Natural killer cell (primary cell): Measurements from ENCODE around the gene CUEDC1. TPM values are rescaled to one million over a fixed set of nuclear protein-coding genes. Genes with fewer than 3 reads are reported as not detected.
"Not testable (repeated sequence)": the region's sequence is repeated elsewhere in the genome, so short reads cannot be mapped to it uniquely, and the experiment has no call there.

ENCODE experiments used
- ATAC-seq, 3 donors: fragments of 150-1000 bp in 2 of 3; fragments of 200-7000 bp in 1 of 3; cut with Tn5 transposase; 1 replicate in 1 of 3; 2 replicates in 2 of 3; pipeline ENCODE4 v1.10.0; 2021; ENCODE audit warnings: mild to moderate bottlenecking in 2 of 3, moderate library complexity in 2 of 3
- DNase-seq, 2 donors: peaks; one replicate each; pipeline versions ENCODE4 v3.0.0 to v3.0.0-alpha.2; 2013 to 2021; ENCODE audit warnings: mixed read lengths in 1 of 2
- H3K27ac ChIP-seq: one replicate; pipeline ENCODE4 v1.5.1; 2013; ENCODE audit warnings: mild to moderate bottlenecking, low read length
- H3K27me3 ChIP-seq: one replicate; pipeline ENCODE4 v1.6.1; 2013; ENCODE audit warnings: low read length; ENCODE audit not compliant: control insufficient read depth, insufficient read depth
- H3K36me3 ChIP-seq: one replicate; pipeline ENCODE4 v1.6.1; 2013; ENCODE audit warnings: low read length; ENCODE audit not compliant: control insufficient read depth, insufficient read depth
- H3K4me1 ChIP-seq: one replicate; pipeline ENCODE4 v1.6.1; 2013; ENCODE audit warnings: low read length; ENCODE audit not compliant: control insufficient read depth, insufficient read depth
- H3K4me3 ChIP-seq: one replicate; pipeline ENCODE4 v1.5.1; 2013; ENCODE audit warnings: low read length
- H3K9me3 ChIP-seq: one replicate; pipeline ENCODE4 v1.6.1; 2013; ENCODE audit warnings: low read length; ENCODE audit not compliant: control insufficient read depth, insufficient read depth
- H3K27ac Mint-ChIP-seq, 2 donors: one replicate each; pipeline ENCODE4 v1.8.0; 2022; ENCODE audit warnings: mild to moderate bottlenecking in 2 of 2, mixed read lengths in 2 of 2, moderate library complexity in 1 of 2
- H3K27me3 Mint-ChIP-seq, 2 donors: one replicate each; pipeline ENCODE4 v1.8.0; 2022; ENCODE audit warnings: low read depth in 2 of 2, mixed read lengths in 2 of 2
- H3K36me3 Mint-ChIP-seq: one replicate; pipeline ENCODE4 v1.8.0; 2022; ENCODE audit warnings: mixed read lengths
- H3K4me1 Mint-ChIP-seq, 2 donors: one replicate each; pipeline ENCODE4 v1.8.0; 2022; ENCODE audit warnings: mixed read lengths in 2 of 2
- H3K4me3 Mint-ChIP-seq: one replicate; pipeline ENCODE4 v1.8.0; 2022; ENCODE audit warnings: mild to moderate bottlenecking, moderate library complexity, mixed read lengths
- H3K9me3 Mint-ChIP-seq, 2 donors: one replicate each; pipeline ENCODE4 v1.8.0; 2022; ENCODE audit warnings: mixed read lengths in 2 of 2
- WGBS: methylation state at CpG from one replicate; pipeline ENCODE4 v1.1.7; 2013; ENCODE audit warnings: missing lambda C conversion rate; ENCODE audit not compliant: insufficient coverage; 5-methylcytosine and 5-hydroxymethylcytosine counted together
- intact Hi-C: fragments of 100-400 bp; cut with micrococcal nuclease; formaldehyde crosslinking; loops from one replicate; pipeline ENCODE4 v1.14.2; 2022
- total RNA-seq, 4 donors: library from RNA; stranded (reverse); fragments of 120-200 nt in 1 of 4; gene quantifications; one replicate each; pipeline versions ENCODE4 v1.2.3 to v1.2.4, GENCODE V29; 2013 to 2022
- TF ChIP-seq, protein P1 (sequence below): fragments of 200-600 bp; IDR thresholded peaks from one replicate; pipeline ENCODE4 v1.8.0; 2022; ENCODE audit warnings: antibody characterized with exemption

The CUEDC1 gene
- total RNA-seq, 3 donors from 2014 or later (not counting 1 experiment from before 2014, with no cell fraction given) = 1.5 to 3.7 (median 2.6) TPM

DNA sequence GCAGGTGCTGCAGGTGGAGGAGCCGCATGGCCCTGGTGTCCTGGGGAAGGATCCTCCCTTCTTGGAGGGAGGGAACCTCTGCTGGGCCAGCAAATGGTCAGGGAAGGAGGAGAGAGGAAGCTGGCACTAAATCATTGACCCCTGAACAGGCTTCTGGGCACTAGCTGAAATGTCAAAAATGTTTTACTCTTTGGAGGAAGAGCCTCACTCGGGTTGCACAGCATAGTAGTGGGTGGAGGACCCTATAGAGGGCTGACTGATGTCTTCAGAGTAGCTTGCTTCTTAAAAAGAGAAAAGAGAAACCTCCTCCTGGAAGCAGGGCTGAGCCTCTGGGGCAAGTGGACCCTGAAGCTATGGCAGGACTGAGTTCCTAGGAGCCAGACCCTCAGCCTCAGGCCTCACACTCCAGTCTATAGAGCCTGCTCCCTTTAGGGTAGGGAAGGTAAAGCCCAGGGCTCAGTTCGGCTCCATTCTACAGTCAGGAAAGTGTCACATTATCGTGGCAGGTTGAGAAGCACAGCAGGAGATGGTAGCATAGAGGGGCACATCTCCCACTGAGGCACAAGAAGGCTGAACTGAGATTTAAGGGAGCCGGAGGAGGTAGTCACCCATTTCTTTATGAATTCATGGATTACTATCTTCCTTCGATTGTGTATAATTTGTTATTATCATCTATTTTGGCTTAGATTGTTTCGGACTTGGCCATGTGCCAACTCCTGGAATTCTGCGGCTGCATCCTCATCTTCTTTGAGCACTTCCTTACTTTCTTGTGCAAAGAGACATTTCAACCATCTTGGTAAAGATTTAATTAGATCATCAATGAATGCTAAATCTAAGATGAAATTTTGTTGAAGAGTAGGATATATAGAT lies 7.3 kb upstream of the CUEDC1 start:
- WGBS = 94% methylated on average over 7 of the region's 8 CpGs
- Mint-ChIP-seq H3K4me1 (peaks cover 7 to 8% of the 10 kb centered on the region in 2 donors), H3K9me3 (no peaks in the 10 kb centered on the region), H3K4me3 (no peak overlapping the region), H3K27ac (no peak overlapping the region), H3K27me3 (peaks cover 25% of the 10 kb centered on the region in 2 donors), H3K36me3 (no peaks in the 10 kb centered on the region)
- no peak overlapping the region for H3K4me3 ChIP-seq
- ATAC-seq (no peak), DNase-seq (no peak)
- no peaks in the 10 kb centered on the region for H3K36me3 ChIP-seq
- TF ChIP-seq, protein P1, sequence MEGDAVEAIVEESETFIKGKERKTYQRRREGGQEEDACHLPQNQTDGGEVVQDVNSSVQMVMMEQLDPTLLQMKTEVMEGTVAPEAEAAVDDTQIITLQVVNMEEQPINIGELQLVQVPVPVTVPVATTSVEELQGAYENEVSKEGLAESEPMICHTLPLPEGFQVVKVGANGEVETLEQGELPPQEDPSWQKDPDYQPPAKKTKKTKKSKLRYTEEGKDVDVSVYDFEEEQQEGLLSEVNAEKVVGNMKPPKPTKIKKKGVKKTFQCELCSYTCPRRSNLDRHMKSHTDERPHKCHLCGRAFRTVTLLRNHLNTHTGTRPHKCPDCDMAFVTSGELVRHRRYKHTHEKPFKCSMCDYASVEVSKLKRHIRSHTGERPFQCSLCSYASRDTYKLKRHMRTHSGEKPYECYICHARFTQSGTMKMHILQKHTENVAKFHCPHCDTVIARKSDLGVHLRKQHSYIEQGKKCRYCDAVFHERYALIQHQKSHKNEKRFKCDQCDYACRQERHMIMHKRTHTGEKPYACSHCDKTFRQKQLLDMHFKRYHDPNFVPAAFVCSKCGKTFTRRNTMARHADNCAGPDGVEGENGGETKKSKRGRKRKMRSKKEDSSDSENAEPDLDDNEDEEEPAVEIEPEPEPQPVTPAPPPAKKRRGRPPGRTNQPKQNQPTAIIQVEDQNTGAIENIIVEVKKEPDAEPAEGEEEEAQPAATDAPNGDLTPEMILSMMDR = no peak
- H3K27me3 ChIP-seq = no peaks in the 10 kb centered on the region
- H3K27ac ChIP-seq = no peak overlapping the region
- H3K4me1 ChIP-seq = no peaks in the 10 kb centered on the region
- intact Hi-C loops = no loop called here
- no peaks in the 10 kb centered on the region for H3K9me3 ChIP-seq

DNA sequence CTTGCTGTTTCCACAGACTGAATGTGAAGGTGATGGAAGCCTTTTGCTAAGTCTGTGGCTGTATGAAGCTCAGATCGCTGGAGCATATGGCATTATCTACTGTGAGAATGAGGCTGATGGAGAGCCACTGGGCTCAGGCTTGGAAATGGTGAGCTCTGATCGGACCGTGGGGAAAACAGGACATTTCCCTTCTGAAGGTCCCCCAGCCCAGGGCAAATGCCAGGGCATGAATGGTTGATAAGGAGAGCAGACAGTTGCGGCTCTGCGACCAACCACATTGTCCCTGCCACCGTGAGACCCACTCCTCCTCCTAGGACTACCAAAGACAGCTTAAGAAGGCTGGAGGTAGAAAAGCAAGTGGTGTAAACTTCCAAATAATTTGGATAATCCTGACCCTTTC lies 4.7 kb upstream of the CUEDC1 start:
- peaks cover 5% of the 10 kb centered on the region for H3K27me3 ChIP-seq
- H3K36me3 Mint-ChIP-seq = no peaks in the 10 kb centered on the region
- H3K4me1 ChIP-seq = peaks cover 17% of the 10 kb centered on the region
- peaks cover 17 to 27% of the 10 kb centered on the region in 2 donors for H3K4me1 Mint-ChIP-seq
- no peak overlapping the region for H3K4me3 Mint-ChIP-seq
- 95% methylated on average over 3 of the region's 6 CpGs for WGBS
- no peak overlapping the region for H3K4me3 ChIP-seq
- no peak overlapping the region for H3K27ac ChIP-seq
- no peak overlapping the region for H3K27ac Mint-ChIP-seq
- H3K9me3 ChIP-seq = no peaks in the 10 kb centered on the region
- H3K36me3 ChIP-seq = no peaks in the 10 kb centered on the region
- ATAC-seq (no peak), DNase-seq (no peak)
- peaks cover 30 to 36% of the 10 kb centered on the region in 2 donors for H3K27me3 Mint-ChIP-seq
- intact Hi-C loops = no loop called here
- H3K9me3 Mint-ChIP-seq = no peaks in the 10 kb centered on the region
- TF ChIP-seq, protein P1 = no peak

DNA sequence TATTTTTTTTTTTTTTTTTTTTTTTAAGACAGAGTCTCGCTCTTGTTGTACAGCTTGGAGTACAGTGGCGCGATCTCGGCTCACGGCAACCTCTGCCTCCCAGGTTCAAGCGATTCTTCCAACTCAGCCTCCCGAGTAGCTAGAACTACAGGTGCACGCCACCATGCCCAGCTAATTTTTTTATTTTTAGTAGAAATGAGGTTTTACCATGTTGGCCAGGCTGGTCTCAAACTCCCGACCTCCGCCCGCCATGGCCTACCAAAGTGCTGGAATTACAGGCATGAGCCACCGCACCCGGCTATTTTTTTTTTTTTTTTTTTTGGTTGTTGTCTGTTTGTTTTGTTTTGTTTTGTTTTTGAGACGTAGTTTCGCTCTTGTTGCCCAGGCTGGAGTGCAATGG lies 3.2 kb upstream of the CUEDC1 start:
- Mint-ChIP-seq H3K27me3 (peaks cover 37 to 47% of the 10 kb centered on the region in 2 donors), H3K4me1 (peaks cover 17 to 32% of the 10 kb centered on the region in 2 donors)
- intact Hi-C loops, H3K36me3 Mint-ChIP-seq, ATAC-seq, H3K4me3 Mint-ChIP-seq, H3K27ac ChIP-seq, H3K27me3 ChIP-seq, DNase-seq, H3K9me3 Mint-ChIP-seq, H3K9me3 ChIP-seq, H3K27ac Mint-ChIP-seq, H3K36me3 ChIP-seq, H3K4me3 ChIP-seq: not testable (repeated sequence)
- H3K4me1 ChIP-seq = peaks cover 24% of the 10 kb centered on the region
- WGBS = 96% methylated on average over 13 of the region's 15 CpGs

DNA sequence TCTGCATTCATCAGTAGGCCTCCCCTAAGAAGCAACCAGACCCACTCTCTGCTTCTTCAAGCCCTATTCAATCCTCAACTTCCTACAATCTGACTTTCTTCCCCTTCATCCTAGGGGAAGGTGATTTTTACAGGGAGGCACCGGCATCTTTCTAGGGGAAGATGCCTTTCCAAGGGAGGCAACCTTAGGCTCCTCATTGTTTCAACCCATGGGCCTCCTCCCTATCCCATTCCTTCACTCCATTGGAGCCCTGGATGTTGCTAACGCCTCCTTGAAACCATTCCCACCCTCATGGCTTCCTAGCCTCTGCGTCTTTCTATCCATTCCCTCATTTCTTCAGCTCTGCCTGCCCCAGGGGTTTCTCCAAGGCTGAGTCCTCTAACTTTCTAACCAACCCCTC lies 2.7 kb upstream of the CUEDC1 start:
- no peaks in the 10 kb centered on the region for H3K36me3 Mint-ChIP-seq
- intact Hi-C loops = no loop called here
- Histone ChIP-seq H3K4me1 (peaks cover 25% of the 10 kb centered on the region), H3K9me3 (no peaks in the 10 kb centered on the region), H3K36me3 (no peaks in the 10 kb centered on the region), H3K27ac (no peak overlapping the region), H3K27me3 (peaks cover 9% of the 10 kb centered on the region), H3K4me3 (no peak overlapping the region)
- H3K9me3 Mint-ChIP-seq = no peaks in the 10 kb centered on the region
- WGBS = 93% methylated on average over 3 of the region's 3 CpGs
- no peak overlapping the region for H3K4me3 Mint-ChIP-seq
- no peak overlapping the region for H3K27ac Mint-ChIP-seq
- ATAC-seq (no peak), DNase-seq (no peak)
- TF ChIP-seq, protein P1 = no peak
- peaks cover 17 to 36% of the 10 kb centered on the region in 2 donors for H3K4me1 Mint-ChIP-seq
- peaks cover 37 to 49% of the 10 kb centered on the region in 2 donors for H3K27me3 Mint-ChIP-seq
